GM18868 (cell line): ENCODE data around the gene DIPK1A.

Experiments
- ATAC-seq: cut with Tn5 transposase; IDR thresholded peaks from one replicate; pipeline ENCODE4 v1.9.1; 2021; ENCODE audit warnings: mild to moderate bottlenecking, moderate library complexity; ENCODE audit not compliant: unreplicated experiment

The DIPK1A gene

DNA sequence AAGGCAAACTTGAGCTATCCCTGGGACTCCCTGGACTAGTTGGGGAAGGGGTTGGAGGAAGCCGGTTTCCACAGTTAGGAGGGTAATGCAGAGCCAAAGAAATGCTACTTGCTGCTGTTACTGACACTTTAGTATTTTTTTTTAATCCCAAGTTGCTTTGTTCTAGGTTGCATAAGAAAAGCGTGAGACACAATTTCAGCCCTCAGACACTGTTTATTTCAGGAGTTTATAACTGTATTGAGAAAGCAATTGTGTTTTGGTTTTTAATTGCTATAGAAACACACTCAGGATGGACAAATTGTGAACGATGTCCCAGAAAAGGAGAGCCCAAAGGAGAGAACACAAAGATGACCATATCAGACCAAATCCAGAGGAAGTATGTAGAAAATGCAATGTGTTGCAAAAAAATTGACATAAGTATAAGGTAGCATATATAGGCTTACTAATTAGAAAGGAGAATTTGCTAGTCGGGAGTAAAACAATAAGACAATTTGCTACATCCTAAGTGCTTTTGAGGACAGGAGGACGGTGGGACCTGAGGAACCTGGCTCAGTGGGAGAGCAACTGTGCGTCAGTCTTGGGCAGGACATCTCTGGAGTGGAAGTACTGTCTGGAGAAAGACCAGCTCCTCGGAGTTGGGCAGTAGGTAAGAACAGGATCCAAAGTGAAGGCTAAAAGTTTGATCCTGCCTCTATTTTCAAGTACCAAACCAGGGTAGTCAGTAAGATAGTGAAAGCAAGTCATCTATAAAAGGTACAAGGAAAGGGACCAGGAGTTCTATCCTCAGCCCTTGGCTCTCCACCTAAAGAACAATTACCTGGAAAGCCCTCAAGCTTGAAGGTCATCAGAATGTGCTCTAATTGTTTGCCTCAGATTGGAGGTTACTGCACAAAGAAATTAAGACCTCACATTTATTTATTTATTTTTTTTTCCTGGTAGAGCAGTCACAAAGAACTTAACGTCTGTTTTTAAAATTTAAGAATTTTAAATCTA lies 39.9 kb downstream of the DIPK1A start:
- no peak for ATAC-seq

DNA sequence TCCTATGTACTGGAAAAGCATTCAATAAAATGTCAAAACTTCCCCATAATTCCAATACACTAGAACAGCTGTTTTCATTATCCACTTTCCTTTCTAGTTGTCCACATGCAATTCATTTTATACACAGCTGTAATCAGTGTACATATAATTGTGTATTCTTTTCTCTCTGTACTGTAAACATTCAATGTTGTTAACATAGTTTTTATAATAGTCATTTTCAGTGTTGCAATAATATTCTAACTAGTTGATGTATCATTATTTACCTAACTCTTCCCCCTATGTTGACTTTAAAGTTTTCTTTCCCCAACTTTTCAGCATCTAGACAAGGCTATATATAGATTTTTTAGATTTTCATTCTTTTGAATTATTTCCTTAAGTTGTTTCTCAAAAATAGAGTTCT lies 44.4 kb downstream of the DIPK1A start:
- ATAC-seq: no peak

DNA sequence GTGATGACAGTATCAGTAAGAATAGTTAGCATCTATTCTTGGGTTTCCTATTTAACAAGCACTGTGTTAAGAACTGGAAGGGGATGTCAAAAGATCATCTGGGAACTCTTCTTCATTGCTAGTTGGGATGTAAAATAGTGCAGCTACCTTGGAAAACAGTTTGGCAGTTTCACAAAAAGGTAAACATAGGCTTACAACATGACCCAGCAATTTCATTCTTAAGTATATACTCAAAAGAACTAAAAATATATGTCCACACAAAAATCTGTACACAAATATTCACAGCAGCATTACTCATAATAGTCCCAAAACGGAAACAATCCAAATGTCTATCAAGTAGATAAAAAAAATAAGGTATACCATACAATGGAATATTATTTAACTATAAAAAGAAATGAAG lies 45.7 kb downstream of the DIPK1A start:
- no peak for ATAC-seq

DNA sequence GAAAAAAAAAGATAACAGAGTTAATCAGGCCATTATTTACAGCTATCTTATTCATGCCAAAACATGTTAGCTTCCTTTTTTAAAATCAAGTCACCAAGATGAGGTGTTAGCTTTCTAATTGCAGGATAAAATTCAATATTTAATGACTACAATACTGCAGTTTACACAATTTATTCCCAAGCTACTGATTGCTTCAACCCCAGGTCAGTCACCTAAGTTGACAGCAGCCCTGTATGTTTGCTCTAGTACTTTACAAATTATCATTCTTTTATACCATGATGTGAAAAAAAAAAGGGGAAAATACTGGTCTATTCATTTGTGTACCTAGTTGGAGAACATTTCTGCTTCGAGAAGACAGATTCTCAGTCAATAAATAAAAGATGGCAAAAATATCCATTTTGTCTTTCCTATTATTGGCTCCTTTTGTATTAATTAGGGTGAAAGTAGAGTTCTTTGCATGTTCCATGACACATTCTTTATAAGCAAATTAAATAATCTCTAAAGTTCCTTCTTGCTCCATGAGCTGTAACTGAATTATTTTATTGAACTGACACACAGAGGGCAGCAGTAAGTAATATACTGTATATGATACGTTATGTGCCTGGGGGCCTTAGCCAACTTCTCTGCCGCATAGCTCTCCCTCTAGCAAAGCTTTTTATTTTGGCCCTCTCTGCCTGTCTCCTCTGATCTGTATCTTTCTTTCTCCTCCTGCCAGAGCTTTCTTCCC lies 48.0 kb downstream of the DIPK1A start:
- ATAC-seq: no peak

DNA sequence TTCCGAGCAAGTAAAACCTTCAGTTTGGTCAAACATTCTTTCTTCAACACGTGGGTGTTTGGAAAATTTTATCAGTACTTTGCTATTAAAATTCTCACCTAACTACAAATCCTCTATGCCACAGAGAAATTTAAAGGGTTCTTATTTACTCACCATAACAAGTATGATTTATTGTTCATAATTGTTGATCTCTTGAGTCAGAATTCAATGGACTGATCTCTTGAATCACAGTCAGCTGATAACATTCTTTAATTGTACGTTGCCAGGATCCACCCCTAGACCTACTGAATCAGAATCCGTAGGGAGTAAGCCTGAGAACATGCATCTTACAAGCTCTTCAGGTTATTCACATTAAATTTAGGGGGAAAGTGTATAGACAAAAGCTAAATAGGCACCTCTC lies 51.2 kb downstream of the DIPK1A start:
- ATAC-seq: no peak

DNA sequence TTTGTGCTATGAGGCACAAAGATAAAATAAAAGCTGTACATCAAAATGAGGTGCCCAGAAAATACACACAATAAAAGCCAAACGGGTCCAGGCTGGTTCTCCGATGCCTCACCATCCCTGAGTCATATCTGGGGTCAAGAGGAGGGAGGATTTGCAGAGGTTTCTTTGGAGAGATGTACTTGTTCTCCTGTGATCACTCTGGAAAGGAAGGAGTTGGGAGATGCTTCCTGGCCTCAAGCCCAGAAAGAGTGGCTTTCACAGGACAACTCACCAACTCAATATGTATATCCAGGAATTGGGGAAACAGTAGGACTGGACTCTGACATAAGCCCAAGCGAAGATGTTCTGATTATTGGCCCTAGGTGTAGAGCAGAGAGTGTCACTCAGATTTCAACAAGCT lies 51.9 kb downstream of the DIPK1A start:
- ATAC-seq: no peak

DNA sequence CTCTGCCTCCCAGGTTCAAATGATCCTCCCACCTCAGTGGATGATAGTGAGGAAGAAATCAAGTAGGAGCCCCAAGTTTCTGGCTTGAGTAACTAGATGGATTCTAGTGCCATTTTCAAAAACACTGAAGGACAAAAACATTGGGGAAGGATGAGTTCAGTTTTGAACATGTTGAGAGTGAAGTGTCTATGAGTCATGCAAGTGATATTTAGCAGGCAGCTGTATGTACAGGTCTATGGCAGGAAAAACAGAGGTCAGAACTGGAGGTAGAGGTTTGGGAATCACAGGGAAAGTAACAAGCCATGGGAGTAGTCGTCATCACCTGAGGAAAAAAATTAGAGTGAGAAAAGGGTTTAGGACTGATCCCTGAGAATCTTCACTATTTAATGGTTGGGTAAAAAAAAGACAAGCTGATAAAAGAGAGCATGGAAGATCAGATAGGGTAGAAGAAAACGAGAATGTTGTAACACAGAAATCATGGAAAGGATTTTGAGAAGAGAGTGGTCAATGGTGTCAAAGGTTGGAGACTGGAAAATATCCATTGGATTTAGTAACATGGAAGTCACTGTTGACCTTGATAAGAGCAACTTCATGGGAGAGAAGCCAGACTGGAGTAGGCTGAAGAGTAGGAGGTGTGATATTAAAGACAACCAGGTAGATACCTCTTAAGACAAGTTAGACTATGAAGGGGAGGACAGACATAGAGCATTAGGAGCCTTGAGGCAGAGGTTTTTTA lies 53.1 kb downstream of the DIPK1A start:
- no peak for ATAC-seq

DNA sequence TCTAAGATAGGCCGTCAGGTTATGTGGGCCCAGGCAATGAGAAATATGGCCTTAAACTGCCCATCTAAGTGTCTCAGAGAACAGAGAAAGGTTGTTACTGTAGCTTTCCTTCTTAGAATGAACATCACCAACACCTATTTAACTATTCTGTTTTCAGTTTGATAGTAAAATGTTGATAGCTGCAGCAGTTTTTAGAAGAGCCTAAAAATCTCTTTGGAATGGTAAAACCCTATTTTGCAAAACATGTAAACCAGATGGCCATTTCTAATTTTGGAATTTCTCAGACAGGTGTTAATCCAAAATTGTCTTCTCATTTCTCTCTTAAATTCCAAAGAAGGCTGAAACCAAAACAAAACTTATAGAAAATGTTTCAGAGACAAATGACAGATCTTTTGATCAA lies 57.5 kb downstream of the DIPK1A start:
- no peak for ATAC-seq

DNA sequence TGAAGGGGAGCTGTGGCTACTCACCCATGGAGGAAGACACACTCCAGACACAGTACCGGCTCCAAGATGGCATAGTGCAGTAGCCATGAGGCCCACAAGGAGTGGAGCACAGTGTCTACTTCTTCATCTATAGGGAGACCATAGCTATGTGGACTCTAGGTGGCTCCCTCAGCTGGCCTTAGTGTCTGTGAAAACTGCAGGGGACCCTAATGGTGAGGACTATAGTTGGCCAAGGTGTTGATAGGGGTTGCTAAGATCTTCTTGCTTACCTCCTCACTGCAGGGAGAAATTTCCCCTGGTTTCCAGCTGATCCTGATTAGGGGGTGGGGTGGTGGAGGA lies 58.9 kb downstream of the DIPK1A start:
- no peak for ATAC-seq

DNA sequence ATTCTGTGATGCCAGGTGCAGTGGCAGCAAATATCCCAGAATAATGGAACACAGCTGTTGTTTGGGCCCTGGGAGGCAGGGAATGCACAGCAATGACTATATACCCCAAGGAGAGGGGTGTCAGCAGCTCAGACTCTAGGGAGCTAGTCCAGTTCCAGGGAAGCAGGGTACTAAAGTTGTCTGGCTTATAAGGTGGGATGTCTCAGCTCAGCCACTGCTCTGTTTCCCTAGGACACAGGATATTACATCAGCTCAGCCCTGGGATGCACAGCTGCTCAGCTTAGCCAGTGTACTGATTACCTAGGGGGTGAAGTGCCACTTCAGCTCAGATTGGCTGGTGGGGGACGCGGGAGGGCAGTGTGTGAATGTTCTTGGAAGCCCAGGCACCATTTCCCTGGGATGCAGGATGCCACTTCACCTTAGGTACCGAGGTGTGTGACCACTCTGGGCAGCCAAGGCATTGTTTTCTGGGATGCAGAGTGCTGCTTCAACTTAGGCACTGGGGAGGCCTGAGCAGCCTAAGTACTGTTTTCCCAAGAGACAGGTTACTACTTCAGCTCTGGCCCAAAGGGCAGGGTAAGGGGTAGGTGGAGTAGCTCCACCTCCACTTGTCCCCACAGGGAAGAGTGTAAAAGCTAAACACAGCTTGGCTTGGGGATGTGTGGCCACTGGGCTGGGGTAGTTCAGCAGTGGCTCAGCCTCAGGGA lies 59.4 kb downstream of the DIPK1A start:
- no peak for ATAC-seq

DNA sequence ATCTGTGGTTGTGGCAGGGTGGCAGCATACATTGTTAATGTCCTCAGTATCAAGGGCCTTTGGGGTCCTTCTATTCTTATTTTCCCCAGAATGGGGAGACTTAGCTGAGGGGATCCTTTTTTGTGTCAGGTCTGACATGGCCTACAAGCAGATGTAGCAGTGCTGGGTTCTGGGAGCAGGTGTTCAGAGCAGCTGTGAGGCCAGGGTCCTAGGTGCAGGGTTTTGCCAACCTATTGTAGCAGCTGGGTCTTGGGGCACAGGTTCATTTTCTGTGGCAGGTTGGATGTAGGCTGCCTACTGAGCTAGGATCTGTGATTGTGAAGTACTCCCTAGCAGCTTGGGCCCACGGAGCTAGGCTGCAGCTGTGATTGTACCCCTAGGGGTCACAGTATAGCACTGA lies 60.1 kb downstream of the DIPK1A start:
- ATAC-seq: no peak

DNA sequence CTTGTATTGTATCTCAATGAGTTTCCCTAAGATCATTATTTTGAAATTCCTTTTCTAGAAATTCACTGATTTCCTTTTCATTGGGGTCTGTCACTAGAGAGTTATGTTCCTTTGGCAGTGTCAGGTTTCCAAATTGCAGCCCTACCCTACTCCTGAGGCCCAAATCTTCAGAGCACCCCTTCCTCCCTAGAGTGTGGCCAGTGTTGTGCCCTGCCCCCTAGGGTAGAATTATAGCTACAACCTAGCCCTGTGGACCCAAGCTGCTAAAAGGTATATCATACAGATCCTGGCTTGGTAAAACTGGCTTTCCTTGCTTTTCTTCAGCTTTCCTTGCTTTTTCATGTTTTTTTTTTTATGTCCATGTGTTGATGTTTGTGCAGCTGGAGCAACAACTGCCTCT lies 60.7 kb downstream of the DIPK1A start:
- ATAC-seq: no peak

DNA sequence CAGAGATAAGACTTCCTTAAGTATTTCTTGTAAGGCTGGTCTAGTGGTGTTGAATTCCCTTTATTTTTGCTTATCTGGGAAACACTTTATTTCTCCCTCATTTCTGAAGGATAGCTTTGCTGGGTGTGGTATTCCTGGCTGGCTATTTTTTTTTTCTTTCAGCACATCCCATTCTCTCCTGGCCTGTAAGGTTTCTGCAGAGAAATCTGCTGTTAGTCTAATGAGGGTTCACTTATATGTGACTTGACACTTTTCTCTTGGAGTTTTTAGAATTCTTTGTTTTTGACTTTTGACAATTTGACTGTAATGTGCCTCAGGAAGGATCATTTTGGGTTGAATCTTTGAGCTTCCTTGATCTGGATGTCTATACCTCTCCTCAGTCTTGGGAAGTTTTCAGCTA lies 61.5 kb downstream of the DIPK1A start:
- no peak for ATAC-seq

DNA sequence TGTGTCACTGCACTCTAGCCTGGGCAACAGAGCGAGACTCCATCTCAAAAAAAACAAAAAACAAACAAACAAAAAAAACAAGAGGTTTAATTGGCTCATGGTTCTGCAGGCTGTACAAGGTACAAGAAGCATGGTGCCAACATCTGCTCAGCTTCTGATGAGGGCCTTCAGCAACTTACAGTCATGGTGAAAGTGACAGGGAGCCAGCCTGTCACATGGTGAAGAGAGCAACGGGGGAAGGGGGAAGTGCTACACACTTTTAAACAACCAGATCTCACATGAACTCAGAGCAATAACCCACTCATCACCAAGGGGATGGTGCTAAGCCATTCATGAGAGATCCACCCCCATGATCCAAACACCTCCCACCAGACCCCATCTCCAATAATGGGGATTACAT lies 63.2 kb downstream of the DIPK1A start:
- ATAC-seq: peak; percentile 42

DNA sequence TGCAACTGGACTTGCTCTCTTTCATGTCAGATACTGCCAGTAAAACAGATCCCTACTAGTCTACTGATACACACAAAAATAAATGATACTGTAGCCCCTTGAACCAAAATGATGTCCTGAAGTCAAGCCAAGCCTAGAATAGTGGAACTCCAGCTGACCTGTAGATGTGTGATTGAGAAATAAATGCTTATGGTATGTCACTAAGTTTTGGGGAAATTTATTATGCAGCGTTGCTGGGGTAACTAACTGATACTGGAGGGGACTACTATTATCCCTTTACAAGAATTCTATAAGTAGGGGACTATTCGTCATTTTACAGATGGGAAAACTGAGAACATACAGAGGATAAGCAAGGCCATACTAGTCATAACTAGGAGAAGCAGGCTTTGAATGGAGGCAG lies 73.8 kb downstream of the DIPK1A start:
- ATAC-seq: no peak

DNA sequence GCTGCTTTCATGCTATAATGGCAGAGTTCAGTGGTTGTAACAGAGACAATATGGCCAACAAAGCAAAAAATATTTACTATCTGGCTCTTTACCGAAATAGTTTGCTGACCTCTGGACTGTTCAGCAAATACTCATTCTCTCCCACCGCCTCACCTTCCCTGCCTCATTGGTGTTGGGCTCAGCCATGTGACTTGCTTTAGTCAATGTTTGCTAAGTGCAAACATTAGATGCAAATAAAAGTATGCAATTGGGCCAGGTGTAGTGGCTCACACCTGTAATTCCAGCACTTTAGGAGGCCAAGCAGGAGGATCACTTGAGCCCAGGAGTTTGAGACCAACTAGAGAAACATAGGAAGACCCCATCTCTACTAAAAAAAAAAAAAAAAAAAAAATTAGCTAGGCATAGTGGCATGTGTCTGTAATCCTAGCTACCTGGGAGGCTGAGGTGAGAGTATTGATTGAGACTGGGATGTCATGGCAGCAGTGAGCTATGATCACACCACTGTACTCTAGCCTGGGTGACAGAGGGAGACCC lies 74.3 kb downstream of the DIPK1A start:
- ATAC-seq: no peak

DNA sequence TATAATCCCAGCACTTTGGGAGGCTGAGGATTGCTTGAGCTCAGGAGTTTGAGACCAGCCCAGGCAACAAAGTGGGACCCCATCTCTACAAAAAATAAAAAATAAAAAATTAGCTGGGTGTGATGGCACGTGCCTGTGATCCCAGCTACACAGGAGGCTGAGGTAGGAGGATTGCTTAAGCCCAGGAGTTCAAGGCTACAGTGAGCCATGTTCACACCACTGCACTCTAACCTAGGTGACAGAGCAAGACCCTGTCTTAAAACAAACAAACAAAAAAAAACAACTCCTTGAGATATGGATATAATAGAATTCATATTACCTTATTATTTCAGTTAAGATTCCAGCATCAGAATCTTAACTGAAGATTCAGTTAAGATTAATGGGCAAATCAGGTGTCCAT lies 77.1 kb downstream of the DIPK1A start:
- no peak for ATAC-seq

DNA sequence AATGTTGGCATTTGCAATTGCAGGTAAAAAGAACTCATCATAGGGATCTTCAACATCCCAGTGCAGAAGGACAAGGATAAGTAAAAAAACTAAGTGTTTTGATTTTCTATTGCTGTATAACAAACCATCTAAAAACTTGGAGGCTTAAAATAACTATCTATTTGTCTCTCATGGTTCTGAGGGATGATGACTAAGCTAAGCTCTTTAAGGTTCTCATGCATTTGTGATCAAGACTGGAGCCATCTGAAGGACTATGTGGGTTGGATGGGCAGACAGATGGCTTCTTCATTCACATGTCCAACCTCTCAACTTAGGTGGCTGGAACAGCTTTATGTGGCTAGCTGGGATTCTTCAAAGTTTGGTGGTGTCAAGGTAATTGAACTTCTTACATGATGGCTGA lies 78.0 kb downstream of the DIPK1A start:
- ATAC-seq: no peak

DNA sequence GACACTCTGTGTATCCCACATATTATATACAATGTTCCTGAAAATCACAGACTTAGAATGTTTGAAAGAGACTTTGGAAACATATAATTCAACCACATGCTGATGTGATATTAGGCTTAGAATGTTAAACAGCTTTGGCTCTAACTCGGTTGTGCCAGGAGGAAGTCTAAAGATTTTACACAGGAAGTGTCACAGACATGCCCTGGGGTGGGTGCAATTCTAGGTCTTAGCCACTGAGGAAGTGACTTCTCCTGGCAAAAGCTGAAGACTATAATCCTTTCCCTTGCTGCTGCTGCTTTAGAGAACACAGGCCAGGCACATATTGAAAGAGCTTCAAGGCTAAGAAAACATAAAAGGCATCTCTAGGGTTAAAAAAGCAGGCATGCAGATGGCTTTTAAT lies 78.4 kb downstream of the DIPK1A start:
- no peak for ATAC-seq

DNA sequence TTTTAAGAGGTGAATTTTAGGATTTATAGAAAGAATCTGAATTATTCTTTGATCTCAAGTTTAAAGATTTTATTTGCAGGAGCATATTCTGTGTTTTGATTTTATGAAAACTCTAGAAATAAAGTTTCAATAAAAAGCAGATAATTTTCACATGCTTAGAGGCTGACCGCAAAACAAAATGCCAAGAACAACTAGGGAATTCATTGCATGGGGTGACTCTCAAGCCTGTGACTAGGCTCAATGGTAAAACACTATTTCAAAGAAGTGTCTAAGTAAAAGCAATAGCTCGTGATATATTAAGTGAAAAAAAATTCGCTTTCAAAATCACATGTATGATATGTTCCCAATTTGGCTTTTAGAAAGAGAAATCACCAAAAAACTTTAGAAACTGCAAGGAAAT lies 79.9 kb downstream of the DIPK1A start:
- no peak for ATAC-seq
